Fibroblast of villous mesenchyme (primary cell): ENCODE measurements around the gene SPIRE1. TPM values are rescaled to one million over a fixed set of nuclear protein-coding genes. Genes with fewer than 3 reads are reported as not detected.

Experiments used
- DNase-seq: peaks from one replicate; pipeline ENCODE4 v3.0.0-alpha.2; 2010; ENCODE audit warnings: low read depth
- H3K4me3 ChIP-seq: 2 replicates; pipeline ENCODE4 v1.5.1; 2011; ENCODE audit warnings: low read depth, mild to moderate bottlenecking, low read length
- CTCF ChIP-seq: IDR thresholded peaks from 2 replicates; pipeline ENCODE4 v1.5.1; 2012; ENCODE audit warnings: low read depth, mild to moderate bottlenecking, low read length; ENCODE audit not compliant: insufficient read depth
- total RNA-seq: library from RNA; depleted of rRNA; stranded (reverse); fragments of >200 nt; gene quantifications from 2 replicates; pipeline ENCODE4 v1.2.3, GENCODE V29; 2012

SPIRE1 gene
- total RNA-seq, 1 donor, result 39.3 TPM

DNA sequence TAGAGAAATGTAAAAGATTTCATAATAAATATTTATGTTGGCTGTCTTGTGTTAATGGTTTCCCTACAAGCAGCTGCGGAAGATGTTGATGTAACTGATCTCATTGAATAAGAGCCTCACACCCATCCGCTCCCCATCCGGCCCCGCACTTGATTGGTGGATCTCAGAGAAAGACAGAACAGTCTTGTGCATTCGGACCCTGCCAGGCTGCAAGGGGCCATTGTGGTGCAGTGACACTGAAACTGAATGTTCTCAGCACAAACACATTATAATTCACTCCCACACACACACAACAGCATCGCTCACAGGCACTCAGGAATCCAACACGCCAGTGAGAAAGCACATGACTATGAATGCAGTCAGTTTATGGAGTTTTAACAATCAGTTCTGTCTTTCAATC lies 202.4 kb downstream of the SPIRE1 start:
- no peak for TF ChIP-seq CTCF
- peak; percentile 63 for DNase-seq
- no peak overlapping the region for H3K4me3 ChIP-seq

DNA sequence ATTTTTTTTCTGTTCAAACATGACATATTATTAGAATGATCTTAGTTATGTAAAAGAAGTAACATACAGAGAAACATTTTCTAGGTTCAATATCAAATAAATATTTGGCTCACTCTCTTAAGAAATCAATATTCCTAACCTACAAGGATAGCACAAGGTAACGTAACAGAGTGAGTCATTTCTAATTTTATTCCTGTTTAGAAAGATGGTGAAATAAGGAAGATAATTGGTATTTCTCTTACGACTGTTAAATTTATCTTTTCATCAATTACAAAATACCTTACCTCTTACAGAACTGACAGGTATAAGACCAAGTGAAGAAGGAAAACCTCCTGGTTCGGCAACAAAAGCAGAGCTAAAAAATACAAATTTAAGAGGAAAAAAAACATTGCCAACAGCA lies 205.1 kb downstream of the SPIRE1 start:
- H3K4me3 ChIP-seq, result no peak overlapping the region
- no peak for DNase-seq
- no peak for TF ChIP-seq CTCF

- no peak for TF ChIP-seq CTCF
- H3K4me3 ChIP-seq, result no peak overlapping the region
- no peak for DNase-seq
Observed at GRCh38 chr18:12451428-12451827, 206.5 kb downstream of the SPIRE1 start.

DNA sequence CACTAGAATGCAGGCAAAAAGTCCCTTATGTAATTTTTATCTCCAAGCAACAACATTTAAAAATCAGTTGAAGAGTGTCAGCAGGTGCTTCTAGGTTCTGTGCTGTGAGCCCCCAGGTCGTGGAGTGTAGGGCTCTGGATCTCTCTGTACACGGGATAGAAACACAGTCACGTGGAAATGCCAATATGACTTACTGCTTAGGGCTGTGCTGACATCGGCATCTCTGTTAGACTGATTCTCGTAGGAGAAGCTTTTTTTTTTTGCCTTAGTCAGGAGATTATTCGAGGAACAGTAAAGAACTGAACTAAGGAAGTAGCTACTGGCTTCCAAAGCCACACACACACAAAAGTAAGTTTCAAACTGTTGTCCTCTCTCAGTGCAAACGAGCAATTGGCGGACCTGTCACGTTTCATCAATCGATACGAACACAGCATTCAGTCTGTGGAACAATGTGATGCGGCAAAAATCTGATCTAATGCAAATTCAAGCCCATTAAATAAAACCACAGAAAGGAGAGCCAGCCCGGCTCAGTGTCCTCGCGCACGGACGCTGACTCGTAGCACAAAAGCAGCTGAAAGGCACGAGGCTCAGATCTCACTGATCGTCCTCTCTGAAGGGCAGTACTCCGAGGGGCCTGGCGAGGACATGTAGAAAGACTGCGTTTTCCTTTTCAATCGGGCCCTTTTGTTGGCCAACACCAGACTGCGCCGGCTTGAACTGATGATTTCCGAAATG lies 208.7 kb downstream of the SPIRE1 start:
- DNase-seq, result no peak

GRCh38 chr18:12445554-12445953 lies 212.4 kb downstream of the SPIRE1 start:
- H3K4me3 ChIP-seq, result no peak overlapping the region
- DNase-seq, result no peak
- TF ChIP-seq CTCF, result no peak

More for the DNA sequence above, 208.7 kb downstream of the SPIRE1 start:
- no peak overlapping the region for H3K4me3 ChIP-seq
- no peak for TF ChIP-seq CTCF

GRCh38 chr18:12443551-12443950 lies 214.4 kb downstream of the SPIRE1 start:
- H3K4me3 ChIP-seq, result no peak overlapping the region
- DNase-seq, result no peak

More at GRCh38 chr18:12443551-12443950, 214.4 kb downstream of the SPIRE1 start:
- no peak for TF ChIP-seq CTCF
